Ectodermal cell (in vitro differentiated cells): ENCODE data around the gene OBP2A.

Experiments
- H3K27ac ChIP-seq: 2 replicates; pipeline ENCODE4 v1.7.0; 2013; ENCODE audit warnings: mild to moderate bottlenecking, low read depth, low read length; ENCODE audit not compliant: insufficient read depth, poor library complexity, severe bottlenecking
- H3K27me3 ChIP-seq: 2 replicates; pipeline ENCODE4 v1.7.0; 2013; ENCODE audit warnings: mild to moderate bottlenecking, low read length; ENCODE audit not compliant: insufficient read depth, control insufficient read depth, poor library complexity, severe bottlenecking
- H3K36me3 ChIP-seq: one replicate; pipeline ENCODE4 v1.7.0; 2013; ENCODE audit warnings: low read length; ENCODE audit not compliant: control insufficient read depth, insufficient read depth
- H3K4me1 ChIP-seq: one replicate; pipeline ENCODE4 v1.7.0; 2013; ENCODE audit warnings: low read length; ENCODE audit not compliant: control insufficient read depth, insufficient read depth
- H3K4me3 ChIP-seq: 2 replicates; pipeline ENCODE4 v1.7.0; 2013; ENCODE audit warnings: low read depth, low read length, control low read depth; ENCODE audit not compliant: insufficient read depth
- H3K9me3 ChIP-seq: 2 replicates; pipeline ENCODE4 v1.7.0; 2013; ENCODE audit warnings: mild to moderate bottlenecking, low read length, moderate library complexity; ENCODE audit not compliant: control insufficient read depth
- WGBS, 2 experiments: methylation state at CpG; one replicate each; pipeline ENCODE4 v1.1.7; 2013; ENCODE audit warnings: missing lambda C conversion rate in 2 of 2; 5-methylcytosine and 5-hydroxymethylcytosine counted together

Gene OBP2A

DNA sequence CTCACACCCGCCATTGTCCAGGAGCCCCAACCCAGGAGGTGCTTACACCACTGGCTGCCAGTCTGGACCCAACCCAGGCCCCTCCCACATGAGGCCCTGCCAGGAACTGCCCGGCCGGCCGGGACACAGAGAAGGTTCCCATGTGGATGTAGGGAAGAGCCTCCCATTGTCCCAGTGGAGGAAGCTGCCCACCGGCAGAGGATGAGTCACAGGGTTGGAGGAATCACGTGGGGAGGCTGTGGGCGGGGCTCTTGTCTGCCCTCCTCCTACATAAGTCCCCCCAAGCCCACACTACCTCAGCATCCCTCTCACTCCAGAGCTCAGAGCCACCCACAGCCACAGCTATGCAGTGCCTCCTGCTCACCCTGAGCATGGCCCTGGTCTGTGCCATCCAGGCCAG, 41.7 kb downstream of the OBP2A start:
- Histone ChIP-seq H3K36me3 (no peaks in the 10 kb centered on the region), H3K4me3 (no peak overlapping the region), H3K27ac (no peak overlapping the region), H3K27me3 (no peaks in the 10 kb centered on the region), H3K4me1 (no peaks in the 10 kb centered on the region), H3K9me3 (no peaks in the 10 kb centered on the region)
- no CpG with 5 or more reads among the region's 7 CpGs for WGBS, 2 experiments

DNA sequence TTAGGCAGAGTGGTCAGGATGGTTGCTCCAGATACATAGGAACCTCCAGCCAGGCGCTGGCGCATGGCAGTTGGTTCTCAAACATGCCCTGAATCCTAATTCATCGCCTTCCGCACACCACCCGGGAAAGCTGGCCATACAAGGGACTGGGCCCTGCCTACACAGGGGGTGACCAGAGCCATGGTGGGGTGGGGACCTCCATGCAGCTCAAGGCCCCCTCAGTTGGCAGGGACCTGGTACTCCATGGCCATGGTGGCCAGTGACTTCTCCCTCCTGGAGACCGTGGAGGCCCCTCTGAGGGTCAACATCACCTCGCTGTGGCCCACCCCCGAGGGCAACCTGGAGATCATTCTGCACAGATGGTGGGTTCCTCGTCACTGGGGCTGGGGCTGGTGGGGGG, 42.4 kb downstream of the OBP2A start:
- Histone ChIP-seq H3K27ac (no peak overlapping the region), H3K27me3 (no peaks in the 10 kb centered on the region), H3K36me3 (no peaks in the 10 kb centered on the region), H3K9me3 (no peaks in the 10 kb centered on the region), H3K4me1 (no peaks in the 10 kb centered on the region), H3K4me3 (no peak overlapping the region)
- WGBS, 2 experiments = 93 to 96% methylated on average over 9 of the region's 9 CpGs

DNA sequence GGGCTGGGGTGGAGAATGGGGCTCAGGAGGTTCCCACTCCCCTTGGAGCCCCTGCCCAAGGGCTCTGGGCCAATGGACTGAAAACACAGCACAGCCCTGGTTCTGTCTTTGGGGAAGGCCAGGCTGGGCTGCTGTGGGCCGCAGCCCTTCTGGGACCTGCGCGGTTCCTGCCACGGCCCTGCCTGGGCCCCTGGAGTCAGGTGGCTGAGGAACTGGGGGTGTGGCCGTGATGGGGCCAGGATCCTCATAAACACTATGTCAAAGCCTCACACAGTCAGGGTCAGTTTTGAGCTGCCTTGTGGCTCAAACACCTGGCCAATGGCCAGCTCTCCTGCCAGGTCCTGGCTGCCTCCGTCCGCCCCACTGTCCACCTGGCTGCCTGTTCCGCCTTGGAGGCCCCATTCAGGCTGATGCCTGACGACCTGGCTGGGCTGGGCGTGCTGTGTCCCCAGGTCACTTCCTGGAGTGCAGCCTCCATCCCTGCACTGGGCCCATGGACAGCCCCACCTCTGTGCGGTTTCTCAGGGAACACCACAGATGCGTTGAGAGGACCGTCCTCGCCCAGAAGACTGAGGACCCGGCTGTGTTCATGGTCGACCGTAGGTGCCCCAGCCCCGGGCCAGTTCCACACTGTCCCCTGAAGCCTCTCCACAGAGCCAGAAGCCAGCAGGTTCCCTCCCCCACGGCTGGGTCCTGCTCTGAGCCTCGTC, 43.1 kb downstream of the OBP2A start:
- no peaks in the 10 kb centered on the region for H3K27me3 ChIP-seq
- 95% methylated on average over 20 of the region's 20 CpGs for WGBS, 2 experiments
- no peak overlapping the region for H3K27ac ChIP-seq
- H3K9me3 ChIP-seq = no peaks in the 10 kb centered on the region
- H3K4me3 ChIP-seq = no peak overlapping the region
- no peaks in the 10 kb centered on the region for H3K36me3 ChIP-seq
- H3K4me1 ChIP-seq = no peaks in the 10 kb centered on the region

DNA sequence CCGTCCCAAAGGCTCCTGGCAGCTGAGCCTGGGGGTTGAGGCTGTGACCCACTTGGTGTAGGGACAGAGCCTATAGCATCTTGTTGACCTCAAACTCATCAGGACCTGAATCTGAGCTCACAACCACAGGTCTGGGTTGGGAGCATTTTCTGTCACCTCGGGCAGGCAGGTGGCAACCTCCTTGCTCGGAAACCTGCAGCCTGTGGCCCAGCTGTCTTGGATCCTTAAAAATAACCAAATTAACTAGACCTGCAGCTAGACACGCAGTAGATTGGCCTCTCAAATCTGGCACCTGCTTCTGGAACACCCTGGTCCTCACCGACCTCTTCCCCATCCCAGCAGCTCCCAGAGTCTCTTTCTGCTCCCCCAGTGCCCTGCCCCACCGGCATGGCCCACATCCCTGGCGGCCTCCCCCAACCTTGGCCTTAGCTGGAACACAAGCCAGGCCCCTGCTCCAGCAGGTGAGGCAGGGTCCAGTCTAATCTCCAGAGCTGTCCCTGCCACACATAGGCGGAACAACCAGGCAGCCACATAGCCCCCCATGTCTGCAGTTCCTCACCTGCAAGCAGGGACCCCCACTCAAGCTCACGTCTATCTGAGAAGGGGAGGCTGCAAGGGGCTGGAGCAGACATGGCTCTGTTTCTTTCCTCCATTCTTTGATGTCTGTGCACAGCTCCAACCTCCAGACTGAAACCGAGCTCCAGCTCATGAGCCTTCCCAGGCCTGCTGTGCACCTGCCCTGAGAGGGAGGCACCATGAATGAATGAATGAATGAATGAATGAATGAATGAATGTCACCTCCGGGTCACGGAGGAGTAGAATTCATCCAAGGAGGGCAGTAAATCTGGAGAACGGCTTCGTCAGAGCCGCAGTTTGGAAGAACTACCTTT, 43.9 kb downstream of the OBP2A start:
- H3K27ac ChIP-seq = no peak overlapping the region
- no peaks in the 10 kb centered on the region for H3K9me3 ChIP-seq
- H3K27me3 ChIP-seq = no peaks in the 10 kb centered on the region
- no peaks in the 10 kb centered on the region for H3K36me3 ChIP-seq
- WGBS, 2 experiments = 84% methylated on average over 15 of the region's 15 CpGs
- no peaks in the 10 kb centered on the region for H3K4me1 ChIP-seq
- no peak overlapping the region for H3K4me3 ChIP-seq

DNA sequence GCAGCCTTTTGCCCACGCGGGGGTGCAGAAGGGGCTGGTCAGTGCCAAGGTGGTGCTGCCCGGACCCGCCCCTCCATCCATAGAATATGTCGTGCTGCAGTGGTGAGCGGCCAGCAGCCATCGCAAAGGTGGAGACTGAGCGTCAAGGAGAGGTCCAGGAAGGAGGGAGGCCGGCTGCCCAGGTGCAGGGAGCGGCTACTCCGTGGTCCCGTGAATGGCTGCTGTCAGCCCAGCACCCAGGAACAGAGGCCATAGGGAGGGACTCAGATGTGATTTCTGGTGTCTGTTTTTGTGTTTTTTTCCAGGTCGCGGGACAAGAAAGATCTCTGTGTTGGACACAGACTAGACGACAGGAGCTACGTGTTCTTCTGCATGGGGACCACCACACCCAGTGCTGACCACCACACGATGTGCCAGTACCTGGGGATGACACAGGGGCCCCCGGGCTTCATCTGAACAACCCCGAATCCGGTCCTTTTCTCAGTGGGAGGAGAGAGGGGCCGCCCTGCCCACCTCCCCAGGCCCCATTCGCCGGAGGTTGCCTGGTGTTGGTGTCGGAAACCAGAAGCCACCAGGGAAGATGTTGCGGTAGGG, 44.7 kb downstream of the OBP2A start:
- Histone ChIP-seq H3K4me3 (no peak overlapping the region), H3K27me3 (no peaks in the 10 kb centered on the region), H3K4me1 (no peaks in the 10 kb centered on the region), H3K36me3 (no peaks in the 10 kb centered on the region), H3K27ac (no peak overlapping the region), H3K9me3 (no peaks in the 10 kb centered on the region)
- 88 to 89% methylated on average over 25 of the region's 25 CpGs for WGBS, 2 experiments

DNA sequence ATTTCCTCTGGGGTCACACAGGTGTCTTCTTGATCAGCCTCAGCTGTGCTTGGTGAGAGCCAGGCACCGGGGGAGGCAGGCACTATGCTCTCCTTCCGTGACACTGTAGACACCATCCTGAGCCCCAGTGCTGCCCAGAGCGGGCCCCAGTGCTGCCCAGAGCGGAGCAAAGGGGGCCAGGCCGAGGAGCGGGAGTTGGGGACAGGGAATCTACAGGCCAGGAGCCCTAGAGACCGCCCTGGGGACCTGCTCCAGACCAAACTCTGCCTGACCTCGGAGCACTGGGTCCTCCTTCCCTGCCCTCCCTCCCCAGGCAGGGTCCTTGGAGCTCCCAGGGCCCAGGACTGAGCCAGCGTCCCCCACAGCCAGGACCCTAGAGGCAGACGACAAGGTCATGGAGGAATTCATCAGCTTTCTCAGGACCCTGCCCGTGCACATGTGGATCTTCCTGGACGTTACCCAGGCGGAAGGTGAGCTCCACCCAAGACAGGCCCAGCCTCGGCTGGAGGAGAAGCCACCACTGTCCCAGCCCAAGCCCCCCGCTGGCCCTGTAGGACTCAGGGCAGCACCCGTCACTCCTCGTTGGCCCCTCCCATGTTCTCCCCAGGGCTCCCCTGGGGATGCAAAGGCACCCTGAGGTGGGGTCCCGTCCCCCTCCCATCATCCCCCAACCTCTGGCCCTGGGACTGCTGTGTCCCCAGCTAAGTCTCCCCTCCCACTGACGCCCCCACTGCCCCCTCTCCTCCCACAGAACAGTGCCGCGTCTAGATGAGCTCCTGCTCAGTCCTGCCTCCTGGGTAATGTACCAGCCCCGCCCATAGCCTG, 45.8 kb downstream of the OBP2A start:
- 92 to 93% methylated on average over 22 of the region's 22 CpGs for WGBS, 2 experiments
- Histone ChIP-seq H3K4me1 (no peaks in the 10 kb centered on the region), H3K36me3 (no peaks in the 10 kb centered on the region)

DNA sequence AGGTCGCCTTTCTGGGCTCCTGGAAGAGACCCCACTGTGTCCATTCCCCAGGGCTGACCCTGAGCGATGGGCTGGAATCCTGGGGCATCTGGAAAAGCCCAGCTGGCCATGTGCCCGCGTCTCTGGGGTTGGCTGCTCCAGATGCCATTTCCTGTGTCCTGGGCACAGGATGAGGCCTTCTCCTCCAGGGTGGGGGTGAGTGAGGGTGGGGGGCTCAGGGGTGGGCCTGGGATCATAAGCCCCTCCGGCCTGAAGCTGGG, 46.3 kb downstream of the OBP2A start:
- no peak overlapping the region for H3K27ac ChIP-seq
- H3K27me3 ChIP-seq = no peaks in the 10 kb centered on the region
- H3K9me3 ChIP-seq = no peaks in the 10 kb centered on the region
- H3K36me3 ChIP-seq = no peaks in the 10 kb centered on the region
- no peak overlapping the region for H3K4me3 ChIP-seq
- no peaks in the 10 kb centered on the region for H3K4me1 ChIP-seq
- WGBS, 2 experiments = 88 to 90% methylated on average over 5 of the region's 5 CpGs

More for the DNA sequence above, 45.8 kb downstream of the OBP2A start:
- Histone ChIP-seq H3K27me3 (no peaks in the 10 kb centered on the region), H3K27ac (no peak overlapping the region), H3K9me3 (no peaks in the 10 kb centered on the region), H3K4me3 (no peak overlapping the region)

DNA sequence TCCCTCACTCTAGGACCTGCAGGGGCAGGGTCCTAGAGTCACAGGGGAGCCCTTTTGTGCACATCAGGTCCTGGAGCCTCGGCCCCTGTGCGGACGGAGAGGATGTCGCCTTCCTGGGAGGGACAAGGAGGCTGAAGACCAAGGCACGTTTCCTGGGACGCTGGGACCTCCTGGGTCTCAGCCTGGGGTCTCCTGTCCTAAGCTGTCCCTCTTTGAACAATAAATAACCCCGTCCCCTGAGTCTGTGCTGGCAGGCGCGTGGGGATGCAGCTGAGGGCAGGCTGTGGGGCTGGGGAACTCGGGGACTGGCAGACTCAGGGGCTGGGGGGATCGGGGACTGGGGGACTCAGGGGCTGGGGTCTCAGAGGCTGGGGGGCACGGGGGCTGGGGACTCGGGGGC, 46.7 kb downstream of the OBP2A start:
- WGBS, 2 experiments = 91 to 92% methylated on average over 8 to 9 of the region's 13 CpGs
- Histone ChIP-seq H3K4me1 (no peaks in the 10 kb centered on the region), H3K27me3 (no peaks in the 10 kb centered on the region), H3K9me3 (no peaks in the 10 kb centered on the region), H3K27ac (no peak overlapping the region), H3K4me3 (no peak overlapping the region), H3K36me3 (no peaks in the 10 kb centered on the region)

DNA sequence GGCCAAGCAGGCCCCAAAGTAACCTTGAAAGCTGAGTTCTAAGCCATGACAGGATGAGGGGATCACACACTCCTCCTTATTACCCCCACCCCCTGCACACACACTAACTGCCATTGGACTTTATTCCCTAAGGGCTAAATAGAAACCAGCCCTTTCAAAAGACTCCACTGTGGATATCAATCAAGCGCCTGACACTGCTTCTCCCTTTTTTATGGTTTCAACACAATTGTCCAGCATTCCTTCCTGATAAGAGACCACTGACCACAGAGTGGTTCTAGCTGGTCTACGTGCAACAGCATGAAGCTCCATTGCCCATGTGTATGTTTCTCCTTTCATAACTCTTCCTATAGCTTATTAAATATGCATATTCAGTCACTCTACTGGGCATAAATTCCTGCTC, 50.3 kb downstream of the OBP2A start:
- Histone ChIP-seq H3K27me3 (no peaks in the 10 kb centered on the region), H3K27ac (no peak overlapping the region), H3K36me3 (no peaks in the 10 kb centered on the region), H3K4me3 (no peak overlapping the region), H3K9me3 (no peaks in the 10 kb centered on the region), H3K4me1 (no peaks in the 10 kb centered on the region)
- WGBS, 2 experiments = 86 to 88% methylated on average over 2 of the region's 2 CpGs
